MCF 10A (cell line): Measurements from ENCODE around the gene FGF5. TPM values are rescaled to one million over a fixed set of nuclear protein-coding genes. Genes with fewer than 3 reads are reported as not detected.

Experiments
- BruUV-seq: library from RNA; stranded (reverse); fragments of 400-500 nt; replicated peaks from 2 replicates; lab custom pipeline; 2021; lab: Mats Ljungman, UMichigan
- CTCF ChIA-PET: fragments of 300-600 bp; sonication (Branson Sonifier 250); formaldehyde crosslinking; extraction: SDS; loops from one replicate; lab custom pipeline; 2021; ENCODE audit warnings: antibody characterized with exemption, inconsistent platforms; lab: Yijun Ruan, JAX
- POLR2A ChIA-PET: fragments of 300-600, 350-650 bp; sonication (Branson Sonifier 250); formaldehyde crosslinking; extraction: SDS; loops from one replicate; lab custom pipeline; 2020; ENCODE audit warnings: antibody characterized with exemption, inconsistent platforms; lab: Yijun Ruan, JAX
- DNase-seq: peaks from one replicate; pipeline ENCODE4 v3.0.0-alpha.2; 2018; ENCODE audit not compliant: unreplicated experiment
- H3K27ac Mint-ChIP-seq: one replicate; pipeline ENCODE4 v1.8.0; 2022; ENCODE audit warnings: mild to moderate bottlenecking, low read depth, mixed read lengths; ENCODE audit not compliant: unreplicated experiment
- H3K27me3 Mint-ChIP-seq: one replicate; pipeline ENCODE4 v1.8.0; 2022; ENCODE audit warnings: mixed read lengths; ENCODE audit not compliant: insufficient read depth, unreplicated experiment
- H3K36me3 Mint-ChIP-seq: one replicate; pipeline ENCODE4 v1.8.0; 2022; ENCODE audit warnings: mild to moderate bottlenecking, moderate library complexity, mixed read lengths; ENCODE audit not compliant: insufficient read depth, unreplicated experiment
- H3K4me1 Mint-ChIP-seq: one replicate; pipeline ENCODE4 v1.8.0; 2022; ENCODE audit warnings: mixed read lengths; ENCODE audit not compliant: insufficient read depth, unreplicated experiment
- H3K4me3 Mint-ChIP-seq: one replicate; pipeline ENCODE4 v1.8.0; 2022; ENCODE audit warnings: mild to moderate bottlenecking, moderate library complexity, mixed read lengths; ENCODE audit not compliant: unreplicated experiment
- H3K9me3 Mint-ChIP-seq: one replicate; pipeline ENCODE4 v1.8.0; 2022; ENCODE audit warnings: mixed read lengths; ENCODE audit not compliant: unreplicated experiment
- intact Hi-C: fragments of 100-400 bp; cut with micrococcal nuclease; formaldehyde crosslinking; loops from 2 replicates; pipeline ENCODE4 v1.14.1; 2022
- total RNA-seq: library from RNA; stranded (reverse); gene quantifications from 2 replicates; pipeline ENCODE4 v1.2.3, GENCODE V29; 2022
- TF ChIP-seq, protein P1 (sequence below): fragments of 200-600 bp; IDR thresholded peaks from one replicate; pipeline ENCODE4 v1.8.0; 2022; ENCODE audit warnings: antibody characterized with exemption, mild to moderate bottlenecking; ENCODE audit not compliant: unreplicated experiment

FGF5 gene
- total RNA-seq, 1 experiment from 2014 or later, result not detected

DNA sequence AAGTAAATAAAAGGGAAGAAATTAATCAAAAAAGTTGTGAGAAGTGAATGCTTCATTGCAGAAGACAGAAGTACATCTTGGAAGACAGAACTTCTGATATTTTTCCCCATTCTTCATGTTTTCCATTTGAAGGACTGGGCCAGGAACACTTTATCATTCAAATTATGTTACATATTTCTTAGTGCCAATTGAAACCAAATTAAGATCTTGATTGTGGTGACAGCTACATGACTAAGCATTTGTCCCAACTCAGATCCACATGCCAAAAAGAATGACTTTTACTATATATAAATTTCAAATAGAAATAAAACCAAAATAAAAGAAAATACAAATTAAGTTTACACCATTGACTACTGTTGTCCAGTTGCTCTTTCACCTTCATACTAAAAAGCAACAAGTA is 14.0 kb upstream of the FGF5 start:
- H3K4me1 Mint-ChIP-seq, result no peaks in the 10 kb centered on the region
- no TSS peak for BruUV-seq
- no peaks in the 10 kb centered on the region for H3K36me3 Mint-ChIP-seq
- CTCF ChIA-PET, result interaction anchor here (1.0 kb wide), 1 partner anchor 40 kb away, joined by 3 read pairs; no protein-coding TSS in a partner anchor
- intact Hi-C loops, result no loop called here
- TF ChIP-seq, protein P1, sequence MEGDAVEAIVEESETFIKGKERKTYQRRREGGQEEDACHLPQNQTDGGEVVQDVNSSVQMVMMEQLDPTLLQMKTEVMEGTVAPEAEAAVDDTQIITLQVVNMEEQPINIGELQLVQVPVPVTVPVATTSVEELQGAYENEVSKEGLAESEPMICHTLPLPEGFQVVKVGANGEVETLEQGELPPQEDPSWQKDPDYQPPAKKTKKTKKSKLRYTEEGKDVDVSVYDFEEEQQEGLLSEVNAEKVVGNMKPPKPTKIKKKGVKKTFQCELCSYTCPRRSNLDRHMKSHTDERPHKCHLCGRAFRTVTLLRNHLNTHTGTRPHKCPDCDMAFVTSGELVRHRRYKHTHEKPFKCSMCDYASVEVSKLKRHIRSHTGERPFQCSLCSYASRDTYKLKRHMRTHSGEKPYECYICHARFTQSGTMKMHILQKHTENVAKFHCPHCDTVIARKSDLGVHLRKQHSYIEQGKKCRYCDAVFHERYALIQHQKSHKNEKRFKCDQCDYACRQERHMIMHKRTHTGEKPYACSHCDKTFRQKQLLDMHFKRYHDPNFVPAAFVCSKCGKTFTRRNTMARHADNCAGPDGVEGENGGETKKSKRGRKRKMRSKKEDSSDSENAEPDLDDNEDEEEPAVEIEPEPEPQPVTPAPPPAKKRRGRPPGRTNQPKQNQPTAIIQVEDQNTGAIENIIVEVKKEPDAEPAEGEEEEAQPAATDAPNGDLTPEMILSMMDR, result no peak
- no peak overlapping the region for H3K27ac Mint-ChIP-seq
- no peaks in the 10 kb centered on the region for H3K27me3 Mint-ChIP-seq
- no peak overlapping the region for H3K4me3 Mint-ChIP-seq
- peaks cover 6% of the 10 kb centered on the region for H3K9me3 Mint-ChIP-seq
- DNase-seq, result no peak
- POLR2A ChIA-PET, result no interaction called here

DNA sequence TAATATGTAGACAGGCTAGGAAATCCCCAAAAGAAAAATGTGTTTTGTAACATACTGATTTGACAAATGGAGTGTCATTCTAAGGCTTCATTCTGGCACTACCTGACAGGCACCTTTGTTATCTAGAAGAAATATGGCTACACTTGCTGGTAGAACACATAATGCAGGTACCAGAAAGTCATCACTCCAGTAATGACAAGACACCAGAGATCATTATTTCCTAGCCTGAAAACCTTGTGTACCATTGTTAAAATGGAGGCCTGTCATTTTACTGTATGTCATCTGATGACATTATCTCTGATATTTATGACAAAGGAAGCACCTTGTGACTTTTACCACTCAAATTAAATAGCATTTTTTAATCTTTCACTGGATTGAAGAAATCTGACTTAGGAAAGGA is 13.5 kb upstream of the FGF5 start:
- intact Hi-C loops, result no loop called here
- TF ChIP-seq, protein P1, result no peak
- no peak for DNase-seq
- ChIA-PET POLR2A (no interaction called here), CTCF (no interaction called here)
- Mint-ChIP-seq H3K4me3 (no peak overlapping the region), H3K27me3 (no peaks in the 10 kb centered on the region), H3K36me3 (no peaks in the 10 kb centered on the region), H3K27ac (no peak overlapping the region), H3K9me3 (peaks cover 6% of the 10 kb centered on the region), H3K4me1 (no peaks in the 10 kb centered on the region)
- BruUV-seq, result no TSS peak

DNA sequence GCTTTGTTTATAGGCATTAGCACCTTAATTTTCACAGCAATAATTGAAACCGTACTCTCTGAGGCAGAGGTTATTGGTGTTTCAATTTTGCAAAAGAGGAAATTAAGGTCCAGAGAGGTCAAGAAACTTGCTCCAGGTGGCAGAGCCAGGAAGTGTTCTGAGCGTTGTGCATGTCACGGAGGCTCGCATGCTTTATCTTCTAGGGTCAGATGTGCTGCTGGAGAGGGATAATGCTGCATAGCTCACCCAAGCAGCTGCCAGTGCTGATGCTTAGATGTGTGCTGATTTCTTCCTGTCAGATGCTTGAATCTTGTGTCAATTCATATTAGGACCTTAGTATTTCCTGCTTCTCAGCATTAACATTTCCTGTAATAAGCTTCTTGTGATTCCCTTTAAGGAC is 13.0 kb upstream of the FGF5 start:
- H3K27ac Mint-ChIP-seq, result no peak overlapping the region
- ChIA-PET CTCF (no interaction called here), POLR2A (interaction anchor here (1.7 kb wide), 1 partner anchor 12 kb away, joined by 4 read pairs; the partner anchor contains the start of gene FGF5)
- H3K27me3 Mint-ChIP-seq, result no peaks in the 10 kb centered on the region
- H3K9me3 Mint-ChIP-seq, result peaks cover 6% of the 10 kb centered on the region
- TF ChIP-seq, protein P1, result no peak
- H3K4me1 Mint-ChIP-seq, result no peaks in the 10 kb centered on the region
- H3K36me3 Mint-ChIP-seq, result no peaks in the 10 kb centered on the region
- no peak overlapping the region for H3K4me3 Mint-ChIP-seq
- no peak for DNase-seq
- BruUV-seq, result no TSS peak
- intact Hi-C loops, result no loop called here

DNA sequence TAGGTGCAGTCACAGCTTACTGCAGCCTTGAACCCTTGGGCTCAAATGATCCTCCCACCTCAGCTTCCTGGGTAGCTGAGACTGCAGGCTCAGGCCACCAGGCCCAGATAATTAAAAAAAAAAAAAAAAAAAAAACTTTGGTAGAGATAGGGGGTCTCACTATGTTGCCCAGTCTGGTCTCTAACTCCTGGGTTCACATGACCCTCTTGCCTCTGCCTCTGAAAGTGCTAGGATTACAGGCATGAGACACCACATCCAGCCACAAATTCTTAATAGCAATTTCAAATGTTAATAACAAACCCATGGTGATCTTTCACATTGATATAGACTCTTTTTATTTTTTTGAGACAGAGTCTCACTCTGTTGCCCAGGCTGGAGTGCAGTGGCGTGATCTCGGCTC is 12.3 kb upstream of the FGF5 start:
- no peaks in the 10 kb centered on the region for H3K4me1 Mint-ChIP-seq

More for the DNA sequence above, 12.3 kb upstream of the FGF5 start:
- ChIA-PET POLR2A (interaction anchor here (1.7 kb wide), 1 partner anchor 12 kb away, joined by 4 read pairs; the partner anchor contains the start of gene FGF5), CTCF (interaction anchor here (1.5 kb wide), 1 partner anchor 12 kb away, joined by 4 read pairs; the partner anchor contains the start of gene FGF5)
- intact Hi-C loops, result no loop called here
- Mint-ChIP-seq H3K9me3 (peaks cover 6% of the 10 kb centered on the region), H3K27ac (no peak overlapping the region), H3K36me3 (no peaks in the 10 kb centered on the region), H3K27me3 (no peaks in the 10 kb centered on the region), H3K4me3 (no peak overlapping the region)
- TF ChIP-seq, protein P1, result no peak
- no peak for DNase-seq
- BruUV-seq, result no TSS peak
